GM23338 (cell line): ENCODE measurements around the gene HIVEP1.

Source experiments
- EZH2 ChIP-seq: fragments of 200-600 bp; sonication (generic); IDR thresholded peaks from one replicate; pipeline ENCODE4 v1.8.0; 2017; ENCODE audit warnings: antibody characterized with exemption, mild to moderate bottlenecking, low read depth; ENCODE audit not compliant: unreplicated experiment
- EZH2phosphoT487 ChIP-seq: fragments of 200-600 bp; sonication (generic); IDR thresholded peaks from one replicate; pipeline ENCODE4 v1.8.1; 2018; ENCODE audit warnings: antibody characterized with exemption; ENCODE audit not compliant: unreplicated experiment
- POLR2AphosphoS5 ChIP-seq: IDR thresholded peaks from 2 replicates; pipeline ENCODE4 v1.6.1; 2016; ENCODE audit warnings: antibody characterized with exemption, low read depth
- ZNF114 ChIP-seq: fragments of 250-450 bp; sonication (Bioruptor Pico); IDR thresholded peaks from 2 replicates; pipeline ENCODE4 v1.5.0; 2020; ENCODE audit warnings: mild to moderate bottlenecking, moderate library complexity
- TF ChIP-seq, protein P1 (sequence below), 2 experiments: fragments of 200-600 bp in 1 of 2; sonication (generic) in 1 of 2; conservative IDR thresholded peaks; 2 replicates each; pipeline versions ENCODE4 v1.5.1 to v1.6.1; 2016 to 2017; ENCODE audit warnings: antibody characterized with exemption in 2 of 2, low read depth in 2 of 2, mild to moderate bottlenecking in 2 of 2, moderate library complexity in 1 of 2
- TF ChIP-seq, protein P2 (sequence below): IDR thresholded peaks from one replicate; pipeline ENCODE4 v1.6.1; 2018; ENCODE audit warnings: antibody characterized with exemption; ENCODE audit not compliant: unreplicated experiment

DNA sequence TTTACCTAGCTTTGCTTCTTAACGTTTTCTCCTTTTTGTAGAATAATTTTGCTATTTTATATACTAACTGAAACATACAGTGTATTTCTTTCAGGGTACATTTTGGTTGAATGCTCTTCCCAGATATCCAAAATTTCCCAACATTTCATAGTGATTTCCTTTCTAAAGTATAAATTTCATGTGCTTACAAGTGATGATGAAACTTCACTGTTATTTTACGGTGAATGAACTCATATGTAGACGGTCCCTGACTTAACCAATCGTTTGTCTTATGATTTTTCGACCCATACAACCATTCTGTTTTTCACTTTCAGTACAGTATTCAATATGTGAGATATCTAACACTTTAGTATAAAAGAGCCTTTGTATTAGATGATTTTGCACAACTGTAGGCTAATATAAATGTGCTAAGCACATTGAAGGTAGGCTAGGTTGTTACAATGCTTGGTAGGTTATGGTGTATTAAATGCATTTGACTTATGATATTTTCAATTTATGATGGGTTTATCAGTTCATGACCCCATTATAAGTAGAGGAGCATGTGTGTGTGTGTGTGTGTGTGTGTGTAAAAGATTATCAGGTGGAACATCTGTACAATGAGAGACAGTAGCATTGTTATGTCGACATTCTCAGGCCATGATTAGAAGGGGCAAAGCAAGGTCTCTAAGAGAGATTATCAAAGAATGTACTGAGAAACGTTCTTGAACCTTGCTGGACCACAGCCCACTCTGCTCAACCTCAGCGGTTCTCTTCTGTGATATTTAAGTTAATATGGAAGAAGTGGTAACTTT, 20.9 kb downstream of the HIVEP1 start:
- TF ChIP-seq, protein P1, sequence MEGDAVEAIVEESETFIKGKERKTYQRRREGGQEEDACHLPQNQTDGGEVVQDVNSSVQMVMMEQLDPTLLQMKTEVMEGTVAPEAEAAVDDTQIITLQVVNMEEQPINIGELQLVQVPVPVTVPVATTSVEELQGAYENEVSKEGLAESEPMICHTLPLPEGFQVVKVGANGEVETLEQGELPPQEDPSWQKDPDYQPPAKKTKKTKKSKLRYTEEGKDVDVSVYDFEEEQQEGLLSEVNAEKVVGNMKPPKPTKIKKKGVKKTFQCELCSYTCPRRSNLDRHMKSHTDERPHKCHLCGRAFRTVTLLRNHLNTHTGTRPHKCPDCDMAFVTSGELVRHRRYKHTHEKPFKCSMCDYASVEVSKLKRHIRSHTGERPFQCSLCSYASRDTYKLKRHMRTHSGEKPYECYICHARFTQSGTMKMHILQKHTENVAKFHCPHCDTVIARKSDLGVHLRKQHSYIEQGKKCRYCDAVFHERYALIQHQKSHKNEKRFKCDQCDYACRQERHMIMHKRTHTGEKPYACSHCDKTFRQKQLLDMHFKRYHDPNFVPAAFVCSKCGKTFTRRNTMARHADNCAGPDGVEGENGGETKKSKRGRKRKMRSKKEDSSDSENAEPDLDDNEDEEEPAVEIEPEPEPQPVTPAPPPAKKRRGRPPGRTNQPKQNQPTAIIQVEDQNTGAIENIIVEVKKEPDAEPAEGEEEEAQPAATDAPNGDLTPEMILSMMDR (conservative IDR thresholded peaks at IDR 0.05; ENCODE audit: low read depth in 2 of 2): no peak
- TF ChIP-seq EZH2 (no peak), POLR2AphosphoS5 (no peak), EZH2phosphoT487 (no peak), ZNF114 (CRISPR knock-in tag) (no peak)
- TF ChIP-seq, protein P2, sequence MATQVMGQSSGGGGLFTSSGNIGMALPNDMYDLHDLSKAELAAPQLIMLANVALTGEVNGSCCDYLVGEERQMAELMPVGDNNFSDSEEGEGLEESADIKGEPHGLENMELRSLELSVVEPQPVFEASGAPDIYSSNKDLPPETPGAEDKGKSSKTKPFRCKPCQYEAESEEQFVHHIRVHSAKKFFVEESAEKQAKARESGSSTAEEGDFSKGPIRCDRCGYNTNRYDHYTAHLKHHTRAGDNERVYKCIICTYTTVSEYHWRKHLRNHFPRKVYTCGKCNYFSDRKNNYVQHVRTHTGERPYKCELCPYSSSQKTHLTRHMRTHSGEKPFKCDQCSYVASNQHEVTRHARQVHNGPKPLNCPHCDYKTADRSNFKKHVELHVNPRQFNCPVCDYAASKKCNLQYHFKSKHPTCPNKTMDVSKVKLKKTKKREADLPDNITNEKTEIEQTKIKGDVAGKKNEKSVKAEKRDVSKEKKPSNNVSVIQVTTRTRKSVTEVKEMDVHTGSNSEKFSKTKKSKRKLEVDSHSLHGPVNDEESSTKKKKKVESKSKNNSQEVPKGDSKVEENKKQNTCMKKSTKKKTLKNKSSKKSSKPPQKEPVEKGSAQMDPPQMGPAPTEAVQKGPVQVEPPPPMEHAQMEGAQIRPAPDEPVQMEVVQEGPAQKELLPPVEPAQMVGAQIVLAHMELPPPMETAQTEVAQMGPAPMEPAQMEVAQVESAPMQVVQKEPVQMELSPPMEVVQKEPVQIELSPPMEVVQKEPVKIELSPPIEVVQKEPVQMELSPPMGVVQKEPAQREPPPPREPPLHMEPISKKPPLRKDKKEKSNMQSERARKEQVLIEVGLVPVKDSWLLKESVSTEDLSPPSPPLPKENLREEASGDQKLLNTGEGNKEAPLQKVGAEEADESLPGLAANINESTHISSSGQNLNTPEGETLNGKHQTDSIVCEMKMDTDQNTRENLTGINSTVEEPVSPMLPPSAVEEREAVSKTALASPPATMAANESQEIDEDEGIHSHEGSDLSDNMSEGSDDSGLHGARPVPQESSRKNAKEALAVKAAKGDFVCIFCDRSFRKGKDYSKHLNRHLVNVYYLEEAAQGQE: no peak
